HL-60 (cell line): Measurements from ENCODE around the gene SPANXA2.

Experiments used
- DNase-seq, 2 experiments: peaks; one replicate each; pipeline ENCODE4 v3.0.0-alpha.2; 2010 to 2020; ENCODE audit warnings: low read depth in 1 of 2, low spot score in 1 of 2
- H3K27ac ChIP-seq: fragments of 250-450 bp; sonication (Bioruptor Pico); replicated peaks from 2 replicates; pipeline ENCODE4 v1.5.1; 2020; ENCODE audit warnings: mild to moderate bottlenecking, moderate library complexity
- H3K27me3 ChIP-seq: fragments of 250-450 bp; sonication (Bioruptor Pico); 2 replicates; pipeline ENCODE4 v1.5.1; 2021; ENCODE audit warnings: mild to moderate bottlenecking, moderate library complexity; ENCODE audit not compliant: insufficient read depth, poor library complexity, severe bottlenecking
- H3K4me3 ChIP-seq: replicated peaks from 2 replicates; pipeline ENCODE4 v1.5.1; 2011; ENCODE audit warnings: mild to moderate bottlenecking, control low read depth, low read length; ENCODE audit not compliant: insufficient read depth
- CTCF ChIP-seq: IDR thresholded peaks from one replicate; pipeline ENCODE4 v1.5.1; 2011; ENCODE audit warnings: low read length, control low read depth, inconsistent platforms; ENCODE audit not compliant: insufficient read depth
- GABPA ChIP-seq: IDR thresholded peaks from 2 replicates; pipeline ENCODE4 v1.6.1; 2012; ENCODE audit warnings: low read depth
- POLR2AphosphoS5 ChIP-seq: IDR thresholded peaks from 2 replicates; pipeline ENCODE4 v1.6.1; 2012; ENCODE audit warnings: low read depth
- SPI1 ChIP-seq: IDR thresholded peaks from 2 replicates; pipeline ENCODE4 v1.6.1; 2012; ENCODE audit warnings: low read depth, mild to moderate bottlenecking, borderline replicate concordance
- TF ChIP-seq, protein P1 (sequence below): IDR thresholded peaks from 2 replicates; pipeline ENCODE4 v1.6.1; 2012; ENCODE audit warnings: low read depth; ENCODE audit not compliant: insufficient replicate concordance

Gene SPANXA2

DNA sequence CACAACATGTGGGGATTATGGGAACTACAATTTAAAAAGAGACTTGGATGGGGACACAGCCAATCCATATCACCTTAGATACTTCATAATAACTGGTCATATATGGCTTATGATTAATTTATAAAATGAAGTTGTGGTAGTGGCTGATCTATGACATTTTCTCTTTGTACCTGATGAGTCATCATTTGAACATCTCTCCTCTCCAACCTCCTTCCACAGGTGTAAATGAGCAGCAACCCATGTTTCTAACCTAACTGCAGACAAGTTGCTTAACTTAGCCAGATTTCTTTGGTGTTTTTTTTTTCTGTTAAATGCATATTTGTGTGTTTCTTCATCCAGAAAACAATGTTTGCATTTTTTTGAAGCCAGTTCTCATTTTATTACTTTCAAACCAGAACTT is 42.6 kb downstream of the SPANXA2 start:
- no peak overlapping the region for H3K4me3 ChIP-seq
- no peak for DNase-seq
- H3K27ac ChIP-seq: no peak overlapping the region
- TF ChIP-seq SPI1 (no peak), CTCF (no peak), POLR2AphosphoS5 (no peak), GABPA (no peak)
- TF ChIP-seq, protein P1, sequence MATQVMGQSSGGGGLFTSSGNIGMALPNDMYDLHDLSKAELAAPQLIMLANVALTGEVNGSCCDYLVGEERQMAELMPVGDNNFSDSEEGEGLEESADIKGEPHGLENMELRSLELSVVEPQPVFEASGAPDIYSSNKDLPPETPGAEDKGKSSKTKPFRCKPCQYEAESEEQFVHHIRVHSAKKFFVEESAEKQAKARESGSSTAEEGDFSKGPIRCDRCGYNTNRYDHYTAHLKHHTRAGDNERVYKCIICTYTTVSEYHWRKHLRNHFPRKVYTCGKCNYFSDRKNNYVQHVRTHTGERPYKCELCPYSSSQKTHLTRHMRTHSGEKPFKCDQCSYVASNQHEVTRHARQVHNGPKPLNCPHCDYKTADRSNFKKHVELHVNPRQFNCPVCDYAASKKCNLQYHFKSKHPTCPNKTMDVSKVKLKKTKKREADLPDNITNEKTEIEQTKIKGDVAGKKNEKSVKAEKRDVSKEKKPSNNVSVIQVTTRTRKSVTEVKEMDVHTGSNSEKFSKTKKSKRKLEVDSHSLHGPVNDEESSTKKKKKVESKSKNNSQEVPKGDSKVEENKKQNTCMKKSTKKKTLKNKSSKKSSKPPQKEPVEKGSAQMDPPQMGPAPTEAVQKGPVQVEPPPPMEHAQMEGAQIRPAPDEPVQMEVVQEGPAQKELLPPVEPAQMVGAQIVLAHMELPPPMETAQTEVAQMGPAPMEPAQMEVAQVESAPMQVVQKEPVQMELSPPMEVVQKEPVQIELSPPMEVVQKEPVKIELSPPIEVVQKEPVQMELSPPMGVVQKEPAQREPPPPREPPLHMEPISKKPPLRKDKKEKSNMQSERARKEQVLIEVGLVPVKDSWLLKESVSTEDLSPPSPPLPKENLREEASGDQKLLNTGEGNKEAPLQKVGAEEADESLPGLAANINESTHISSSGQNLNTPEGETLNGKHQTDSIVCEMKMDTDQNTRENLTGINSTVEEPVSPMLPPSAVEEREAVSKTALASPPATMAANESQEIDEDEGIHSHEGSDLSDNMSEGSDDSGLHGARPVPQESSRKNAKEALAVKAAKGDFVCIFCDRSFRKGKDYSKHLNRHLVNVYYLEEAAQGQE: no peak
- H3K27me3 ChIP-seq: no peaks in the 10 kb centered on the region

DNA sequence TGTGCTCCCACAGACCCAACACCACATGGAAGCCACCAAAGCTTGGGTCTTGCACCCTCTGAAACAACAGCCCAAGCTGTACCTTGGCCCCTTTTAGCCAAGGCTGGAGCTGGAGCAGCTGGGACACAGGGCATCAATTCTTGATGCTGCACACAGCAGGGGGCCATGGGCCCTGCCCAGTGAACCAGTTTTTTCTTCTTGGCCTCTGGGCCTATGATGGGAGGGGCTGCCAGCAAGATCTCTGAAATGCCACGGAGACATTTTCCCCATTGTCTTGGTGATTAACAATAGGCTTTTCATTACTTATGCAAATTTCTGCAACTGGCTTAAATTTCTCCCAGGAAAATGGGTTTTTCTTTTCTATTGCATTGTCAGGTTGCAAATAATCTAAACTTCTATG is 49.0 kb downstream of the SPANXA2 start:
- TF ChIP-seq, protein P1: no peak
- TF ChIP-seq GABPA: no peak
- TF ChIP-seq POLR2AphosphoS5: no peak
- TF ChIP-seq SPI1: no peak
- no peak for TF ChIP-seq CTCF
- DNase-seq: no peak
- Histone ChIP-seq H3K4me3 (no peak overlapping the region), H3K27ac (no peak overlapping the region), H3K27me3 (no peaks in the 10 kb centered on the region)
